GM23338 (cell line): ENCODE results near the gene SLC25A26.

Experiments
- CREB1 ChIP-seq: fragments of 250-450 bp; sonication (Bioruptor Pico); IDR thresholded peaks from 2 replicates; pipeline ENCODE4 v1.5.0; 2020; ENCODE audit warnings: low read depth, mild to moderate bottlenecking, moderate library complexity
- CTCF ChIP-seq, 2 experiments: fragments of 200-600 bp in 1 of 2; sonication (generic) in 1 of 2; conservative IDR thresholded peaks; 2 replicates each; pipeline versions ENCODE4 v1.5.1 to v1.6.1; 2016 to 2017; ENCODE audit warnings: antibody characterized with exemption in 2 of 2, low read depth in 2 of 2, mild to moderate bottlenecking in 2 of 2, moderate library complexity in 1 of 2
- EZH2 ChIP-seq: fragments of 200-600 bp; sonication (generic); IDR thresholded peaks from one replicate; pipeline ENCODE4 v1.8.0; 2017; ENCODE audit warnings: antibody characterized with exemption, mild to moderate bottlenecking, low read depth; ENCODE audit not compliant: unreplicated experiment
- EZH2phosphoT487 ChIP-seq: fragments of 200-600 bp; sonication (generic); IDR thresholded peaks from one replicate; pipeline ENCODE4 v1.8.1; 2018; ENCODE audit warnings: antibody characterized with exemption; ENCODE audit not compliant: unreplicated experiment
- JUNB ChIP-seq: IDR thresholded peaks from one replicate; pipeline ENCODE4 v1.6.1; 2016; ENCODE audit warnings: antibody characterized with exemption; ENCODE audit not compliant: unreplicated experiment
- POLR2AphosphoS5 ChIP-seq: IDR thresholded peaks from 2 replicates; pipeline ENCODE4 v1.6.1; 2016; ENCODE audit warnings: antibody characterized with exemption, low read depth
- STAT1 ChIP-seq: IDR thresholded peaks from one replicate; pipeline ENCODE4 v1.6.1; 2016; ENCODE audit warnings: antibody characterized with exemption; ENCODE audit not compliant: unreplicated experiment
- ZNF114 ChIP-seq: fragments of 250-450 bp; sonication (Bioruptor Pico); IDR thresholded peaks from 2 replicates; pipeline ENCODE4 v1.5.0; 2020; ENCODE audit warnings: mild to moderate bottlenecking, moderate library complexity
- TF ChIP-seq, protein P1 (sequence below): fragments of 250-450 bp; sonication (Bioruptor Pico); IDR thresholded peaks from 2 replicates; pipeline ENCODE4 v1.5.0; 2020; ENCODE audit warnings: mild to moderate bottlenecking, moderate library complexity
- TF ChIP-seq, protein P2 (sequence below): IDR thresholded peaks from one replicate; pipeline ENCODE4 v1.6.1; 2018; ENCODE audit warnings: antibody characterized with exemption; ENCODE audit not compliant: unreplicated experiment

DNA sequence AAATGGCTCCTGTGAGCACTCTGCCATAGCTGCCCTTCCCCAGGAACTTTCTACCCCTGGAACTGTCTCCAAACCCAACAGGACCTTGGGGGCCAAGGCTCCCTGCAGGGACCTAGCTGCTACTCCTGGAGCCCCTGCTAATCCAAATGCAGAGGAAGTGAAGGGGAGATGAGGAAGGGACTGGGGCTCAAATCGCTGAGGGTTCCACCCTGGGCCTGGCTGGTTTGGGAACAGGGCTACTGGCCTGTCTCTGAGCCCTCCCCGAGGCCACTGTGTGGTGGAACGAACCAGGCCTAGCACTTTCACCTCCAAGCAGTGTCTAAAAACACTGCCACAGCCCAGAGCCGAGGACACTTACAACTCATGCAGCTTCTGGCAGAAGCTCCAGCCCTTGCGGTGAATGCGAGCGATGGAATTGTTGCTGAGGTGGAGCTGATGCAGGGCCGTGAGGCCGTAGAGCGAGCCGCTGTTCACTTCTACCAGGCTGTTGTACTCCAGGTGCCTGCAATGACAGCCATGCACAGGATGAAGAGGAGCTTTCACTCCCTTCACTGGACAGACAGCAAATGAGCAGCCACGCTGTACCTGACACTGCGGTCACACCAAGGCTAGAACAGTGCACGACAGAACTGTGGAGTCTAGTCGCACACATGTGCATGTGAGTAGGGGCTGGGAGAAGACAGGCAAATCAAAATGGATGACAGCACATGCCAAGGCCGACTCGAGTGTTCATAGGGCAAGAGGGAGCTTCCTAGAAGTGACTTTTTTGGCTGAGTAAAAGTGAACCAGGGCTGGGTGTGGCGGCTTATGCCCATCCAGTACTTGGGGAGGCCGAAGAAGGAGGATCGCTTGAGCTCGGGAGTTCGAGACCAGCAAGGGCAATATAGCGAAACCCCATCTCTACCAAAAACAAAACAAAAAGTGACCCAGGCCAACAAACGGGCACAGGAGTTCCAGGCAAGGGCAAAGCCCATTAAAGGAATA lies 189.3 kb downstream of the SLC25A26 start:
- TF ChIP-seq CTCF (conservative IDR thresholded peaks at IDR 0.05; ENCODE audit: low read depth in 2 of 2) (no peak), CREB1 (no peak), EZH2 (no peak), POLR2AphosphoS5 (no peak), ZNF114 (CRISPR knock-in tag) (no peak), JUNB (no peak), EZH2phosphoT487 (no peak), STAT1 (no peak)
- TF ChIP-seq, protein P1, sequence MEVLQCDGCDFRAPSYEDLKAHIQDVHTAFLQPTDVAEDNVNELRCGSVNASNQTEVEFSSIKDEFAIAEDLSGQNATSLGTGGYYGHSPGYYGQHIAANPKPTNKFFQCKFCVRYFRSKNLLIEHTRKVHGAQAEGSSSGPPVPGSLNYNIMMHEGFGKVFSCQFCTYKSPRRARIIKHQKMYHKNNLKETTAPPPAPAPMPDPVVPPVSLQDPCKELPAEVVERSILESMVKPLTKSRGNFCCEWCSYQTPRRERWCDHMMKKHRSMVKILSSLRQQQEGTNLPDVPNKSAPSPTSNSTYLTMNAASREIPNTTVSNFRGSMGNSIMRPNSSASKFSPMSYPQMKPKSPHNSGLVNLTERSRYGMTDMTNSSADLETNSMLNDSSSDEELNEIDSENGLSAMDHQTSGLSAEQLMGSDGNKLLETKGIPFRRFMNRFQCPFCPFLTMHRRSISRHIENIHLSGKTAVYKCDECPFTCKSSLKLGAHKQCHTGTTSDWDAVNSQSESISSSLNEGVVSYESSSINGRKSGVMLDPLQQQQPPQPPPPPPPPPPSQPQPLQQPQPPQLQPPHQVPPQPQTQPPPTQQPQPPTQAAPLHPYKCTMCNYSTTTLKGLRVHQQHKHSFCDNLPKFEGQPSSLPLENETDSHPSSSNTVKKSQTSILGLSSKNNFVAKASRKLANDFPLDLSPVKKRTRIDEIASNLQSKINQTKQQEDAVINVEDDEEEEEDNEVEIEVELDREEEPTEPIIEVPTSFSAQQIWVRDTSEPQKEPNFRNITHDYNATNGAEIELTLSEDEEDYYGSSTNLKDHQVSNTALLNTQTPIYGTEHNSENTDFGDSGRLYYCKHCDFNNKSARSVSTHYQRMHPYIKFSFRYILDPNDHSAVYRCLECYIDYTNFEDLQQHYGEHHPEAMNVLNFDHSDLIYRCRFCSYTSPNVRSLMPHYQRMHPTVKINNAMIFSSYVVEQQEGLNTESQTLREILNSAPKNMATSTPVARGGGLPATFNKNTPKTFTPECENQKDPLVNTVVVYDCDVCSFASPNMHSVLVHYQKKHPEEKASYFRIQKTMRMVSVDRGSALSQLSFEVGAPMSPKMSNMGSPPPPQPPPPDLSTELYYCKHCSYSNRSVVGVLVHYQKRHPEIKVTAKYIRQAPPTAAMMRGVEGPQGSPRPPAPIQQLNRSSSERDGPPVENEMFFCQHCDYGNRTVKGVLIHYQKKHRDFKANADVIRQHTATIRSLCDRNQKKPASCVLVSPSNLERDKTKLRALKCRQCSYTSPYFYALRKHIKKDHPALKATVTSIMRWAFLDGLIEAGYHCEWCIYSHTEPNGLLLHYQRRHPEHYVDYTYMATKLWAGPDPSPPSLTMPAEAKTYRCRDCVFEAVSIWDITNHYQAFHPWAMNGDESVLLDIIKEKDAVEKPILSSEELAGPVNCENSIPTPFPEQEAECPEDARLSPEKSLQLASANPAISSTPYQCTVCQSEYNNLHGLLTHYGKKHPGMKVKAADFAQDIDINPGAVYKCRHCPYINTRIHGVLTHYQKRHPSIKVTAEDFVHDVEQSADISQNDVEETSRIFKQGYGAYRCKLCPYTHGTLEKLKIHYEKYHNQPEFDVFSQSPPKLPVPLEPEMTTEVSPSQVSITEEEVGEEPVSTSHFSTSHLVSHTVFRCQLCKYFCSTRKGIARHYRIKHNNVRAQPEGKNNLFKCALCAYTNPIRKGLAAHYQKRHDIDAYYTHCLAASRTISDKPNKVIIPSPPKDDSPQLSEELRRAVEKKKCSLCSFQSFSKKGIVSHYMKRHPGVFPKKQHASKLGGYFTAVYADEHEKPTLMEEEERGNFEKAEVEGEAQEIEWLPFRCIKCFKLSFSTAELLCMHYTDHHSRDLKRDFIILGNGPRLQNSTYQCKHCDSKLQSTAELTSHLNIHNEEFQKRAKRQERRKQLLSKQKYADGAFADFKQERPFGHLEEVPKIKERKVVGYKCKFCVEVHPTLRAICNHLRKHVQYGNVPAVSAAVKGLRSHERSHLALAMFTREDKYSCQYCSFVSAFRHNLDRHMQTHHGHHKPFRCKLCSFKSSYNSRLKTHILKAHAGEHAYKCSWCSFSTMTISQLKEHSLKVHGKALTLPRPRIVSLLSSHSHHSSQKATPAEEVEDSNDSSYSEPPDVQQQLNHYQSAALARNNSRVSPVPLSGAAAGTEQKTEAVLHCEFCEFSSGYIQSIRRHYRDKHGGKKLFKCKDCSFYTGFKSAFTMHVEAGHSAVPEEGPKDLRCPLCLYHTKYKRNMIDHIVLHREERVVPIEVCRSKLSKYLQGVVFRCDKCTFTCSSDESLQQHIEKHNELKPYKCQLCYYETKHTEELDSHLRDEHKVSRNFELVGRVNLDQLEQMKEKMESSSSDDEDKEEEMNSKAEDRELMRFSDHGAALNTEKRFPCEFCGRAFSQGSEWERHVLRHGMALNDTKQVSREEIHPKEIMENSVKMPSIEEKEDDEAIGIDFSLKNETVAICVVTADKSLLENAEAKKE = no peak
- TF ChIP-seq, protein P2, sequence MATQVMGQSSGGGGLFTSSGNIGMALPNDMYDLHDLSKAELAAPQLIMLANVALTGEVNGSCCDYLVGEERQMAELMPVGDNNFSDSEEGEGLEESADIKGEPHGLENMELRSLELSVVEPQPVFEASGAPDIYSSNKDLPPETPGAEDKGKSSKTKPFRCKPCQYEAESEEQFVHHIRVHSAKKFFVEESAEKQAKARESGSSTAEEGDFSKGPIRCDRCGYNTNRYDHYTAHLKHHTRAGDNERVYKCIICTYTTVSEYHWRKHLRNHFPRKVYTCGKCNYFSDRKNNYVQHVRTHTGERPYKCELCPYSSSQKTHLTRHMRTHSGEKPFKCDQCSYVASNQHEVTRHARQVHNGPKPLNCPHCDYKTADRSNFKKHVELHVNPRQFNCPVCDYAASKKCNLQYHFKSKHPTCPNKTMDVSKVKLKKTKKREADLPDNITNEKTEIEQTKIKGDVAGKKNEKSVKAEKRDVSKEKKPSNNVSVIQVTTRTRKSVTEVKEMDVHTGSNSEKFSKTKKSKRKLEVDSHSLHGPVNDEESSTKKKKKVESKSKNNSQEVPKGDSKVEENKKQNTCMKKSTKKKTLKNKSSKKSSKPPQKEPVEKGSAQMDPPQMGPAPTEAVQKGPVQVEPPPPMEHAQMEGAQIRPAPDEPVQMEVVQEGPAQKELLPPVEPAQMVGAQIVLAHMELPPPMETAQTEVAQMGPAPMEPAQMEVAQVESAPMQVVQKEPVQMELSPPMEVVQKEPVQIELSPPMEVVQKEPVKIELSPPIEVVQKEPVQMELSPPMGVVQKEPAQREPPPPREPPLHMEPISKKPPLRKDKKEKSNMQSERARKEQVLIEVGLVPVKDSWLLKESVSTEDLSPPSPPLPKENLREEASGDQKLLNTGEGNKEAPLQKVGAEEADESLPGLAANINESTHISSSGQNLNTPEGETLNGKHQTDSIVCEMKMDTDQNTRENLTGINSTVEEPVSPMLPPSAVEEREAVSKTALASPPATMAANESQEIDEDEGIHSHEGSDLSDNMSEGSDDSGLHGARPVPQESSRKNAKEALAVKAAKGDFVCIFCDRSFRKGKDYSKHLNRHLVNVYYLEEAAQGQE = no peak
